Endothelial cell of umbilical vein (primary cell): ENCODE measurements around the gene GABPB1. TPM values are rescaled to one million over a fixed set of nuclear protein-coding genes. Genes with fewer than 3 reads are reported as not detected.

Experiments
- BruUV-seq: library from RNA; stranded (reverse); fragments of 400-500 nt; replicated peaks from 2 replicates; lab custom pipeline; 2021; lab: Mats Ljungman, UMichigan
- CTCF ChIA-PET: fragments of 300-600, 350-600 bp; sonication (Branson Sonifier 250); formaldehyde crosslinking; loops from one replicate; lab custom pipeline; 2021; ENCODE audit warnings: antibody characterized with exemption, inconsistent platforms; lab: Charles Lee
- POLR2A ChIA-PET: fragments of 300-600, 350-600 bp; sonication (Branson Sonifier 250); formaldehyde crosslinking; loops from one replicate; lab custom pipeline; 2021; ENCODE audit warnings: antibody characterized with exemption, inconsistent platforms; lab: Charles Lee
- DNase-seq: peaks from one replicate; pipeline ENCODE4 v3.0.0-alpha.2; 2011; ENCODE audit warnings: low read depth, low spot score
- FAIRE-seq: peaks from 2 replicates; lab custom pipeline; 2011; peaks lifted over from hg19 to GRCh38; lab: Jason Lieb, UNC
- H2AFZ ChIP-seq: 2 replicates; pipeline ENCODE4 v1.6.0; 2012; ENCODE audit warnings: low read depth, low read length, control low read depth, inconsistent platforms
- H3K27ac ChIP-seq: 2 replicates; pipeline ENCODE4 v1.5.1; 2011; ENCODE audit warnings: low read depth, mild to moderate bottlenecking, control low read depth, low read length, moderate library complexity; ENCODE audit not compliant: insufficient read depth
- H3K27me3 ChIP-seq, 2 experiments: 2 replicates each; pipeline versions ENCODE4 v1.6.0 to v1.6.1; 2011; ENCODE audit warnings: low read length in 2 of 2, mixed read lengths in 1 of 2; ENCODE audit not compliant: control insufficient read depth in 2 of 2, insufficient read depth in 2 of 2
- H3K36me3 ChIP-seq, 2 experiments: 2 replicates in 1 of 2; 3 replicates in 1 of 2; pipeline ENCODE4 v1.5.1; 2011; ENCODE audit warnings: low read length in 2 of 2, mild to moderate bottlenecking in 1 of 2, moderate library complexity in 1 of 2; ENCODE audit not compliant: control insufficient read depth in 2 of 2, insufficient read depth in 2 of 2; ENCODE audit errors: extremely low read depth in 1 of 2
- H3K4me1 ChIP-seq: 3 replicates; pipeline ENCODE4 v1.5.1; 2011; ENCODE audit warnings: mild to moderate bottlenecking, low read length; ENCODE audit not compliant: control insufficient read depth, insufficient read depth; ENCODE audit errors: extremely low read depth
- H3K4me2 ChIP-seq: 2 replicates; pipeline ENCODE4 v1.6.1; 2011; ENCODE audit warnings: low read length, control low read depth, mixed read lengths; ENCODE audit not compliant: insufficient read depth
- H3K4me3 ChIP-seq, 3 experiments: fragments of 200-600 bp in 1 of 3; sonication (generic), shearing (Covaris generic) in 1 of 3; replicated peaks in 1 of 3; 2 replicates each; pipeline ENCODE4 v1.5.1; 2011 to 2016; ENCODE audit warnings: control low read depth in 3 of 3, low read length in 3 of 3, mild to moderate bottlenecking in 2 of 3, inconsistent platforms in 1 of 3, low read depth in 1 of 3, moderate library complexity in 1 of 3; ENCODE audit not compliant: insufficient read depth in 1 of 3
- H3K79me2 ChIP-seq: 2 replicates; pipeline ENCODE4 v1.6.0; 2012; ENCODE audit warnings: low read length, inconsistent platforms; ENCODE audit not compliant: control insufficient read depth, insufficient read depth
- H3K9ac ChIP-seq: replicated peaks from 2 replicates; pipeline ENCODE3; 2011; ENCODE audit warnings: low read length, control low read depth; ENCODE audit not compliant: insufficient read depth; ENCODE audit errors: extremely low read depth
- H3K9me1 ChIP-seq: replicated peaks from 3 replicates; pipeline ENCODE4 v1.6.0; 2011; ENCODE audit warnings: mild to moderate bottlenecking, low read length; ENCODE audit not compliant: control insufficient read depth, insufficient read depth; ENCODE audit errors: extremely low read depth
- H3K9me3 ChIP-seq: replicated peaks from 2 replicates; pipeline ENCODE4 v1.5.1; 2012; ENCODE audit warnings: low read length, inconsistent platforms; ENCODE audit not compliant: control insufficient read depth, insufficient read depth
- H4K20me1 ChIP-seq: replicated peaks from 2 replicates; pipeline ENCODE3; 2011; ENCODE audit warnings: mild to moderate bottlenecking, low read length; ENCODE audit not compliant: control insufficient read depth, insufficient read depth; ENCODE audit errors: extremely low read depth
- EZH2 ChIP-seq: IDR thresholded peaks from 2 replicates; pipeline ENCODE4 v1.6.1; 2012; ENCODE audit warnings: borderline replicate concordance, low read depth, mild to moderate bottlenecking, moderate library complexity, low read length, inconsistent platforms; ENCODE audit not compliant: severe bottlenecking
- FOS ChIP-seq: IDR thresholded peaks from 2 replicates; pipeline ENCODE4 v1.6.1; 2011; ENCODE audit warnings: mild to moderate bottlenecking, low read length, moderate library complexity, borderline replicate concordance; ENCODE audit not compliant: insufficient read depth
- GATA2 ChIP-seq: IDR thresholded peaks from 2 replicates; pipeline ENCODE4 v1.7.0; 2011; ENCODE audit warnings: low read depth, mild to moderate bottlenecking, moderate library complexity, mixed read lengths, low read length; ENCODE audit not compliant: insufficient read length, insufficient read depth
- JUN ChIP-seq: IDR thresholded peaks from 2 replicates; pipeline ENCODE4 v1.6.1; 2011; ENCODE audit warnings: borderline replicate concordance, low read depth; ENCODE audit not compliant: insufficient read length, insufficient read depth
- MAX ChIP-seq: IDR thresholded peaks from 2 replicates; pipeline ENCODE4 v1.6.1; 2011; ENCODE audit not compliant: insufficient read depth, insufficient read length
- MYC ChIP-seq: IDR thresholded peaks from one replicate; pipeline ENCODE4 v1.6.1; 2011; ENCODE audit warnings: mild to moderate bottlenecking, low read depth, low read length
- POLR2A ChIP-seq: IDR thresholded peaks from 2 replicates; pipeline ENCODE4 v1.6.1; 2012; ENCODE audit warnings: low read depth, mild to moderate bottlenecking, control low read depth, low read length
- POLR2AphosphoS5 ChIP-seq: IDR thresholded peaks from 2 replicates; pipeline ENCODE4 v1.6.1; 2012; ENCODE audit warnings: low read depth, mild to moderate bottlenecking, control low read depth, low read length, moderate library complexity; ENCODE audit not compliant: insufficient read depth
- dilution Hi-C: fragments of 300-500 bp; cut with MboI; formaldehyde crosslinking; loops from one replicate; pipeline ENCODE4 v1.15.0; 2019; ENCODE audit warnings: low sequenced_read_pairs; ENCODE audit not compliant: extremely low pct_ligation_motif_present
- intact Hi-C: fragments of 100-400 bp; cut with micrococcal nuclease; formaldehyde crosslinking; loops from one replicate; pipeline ENCODE4 v1.10.0; 2022
- polyA plus RNA-seq, 4 experiments: library from polyadenylated mRNA; depleted of rRNA in 3 of 4; stranded (reverse) in 3 of 4; unstranded in 1 of 4; fragments of >200 nt; gene quantifications; 2 replicates each; pipeline versions ENCODE4 v1.2.1 to v1.2.3, GENCODE V29; 2011 to 2012; ENCODE audit warnings: missing spikeins in 1 of 4
- total RNA-seq: library from RNA; stranded (reverse); gene quantifications from 2 replicates; pipeline ENCODE4 v1.2.3, GENCODE V29; 2021
- TF ChIP-seq, protein P1 (sequence below), 2 donors: IDR thresholded peaks; 1 replicate in 1 of 2; 2 replicates in 1 of 2; pipeline ENCODE4 v1.5.1; 2011; ENCODE audit warnings: low read length in 2 of 2, mild to moderate bottlenecking in 2 of 2, moderate library complexity in 2 of 2, control low read depth in 1 of 2, inconsistent platforms in 1 of 2, low read depth in 1 of 2; ENCODE audit not compliant: insufficient read depth in 1 of 2; ENCODE audit errors: extremely low read depth in 1 of 2

The GABPB1 gene
- total and polyA plus RNA-seq, 2 donors (not counting 3 experiments of a cell fraction or from before 2014, with no cell fraction given) = 42.3 to 59.7 TPM

DNA sequence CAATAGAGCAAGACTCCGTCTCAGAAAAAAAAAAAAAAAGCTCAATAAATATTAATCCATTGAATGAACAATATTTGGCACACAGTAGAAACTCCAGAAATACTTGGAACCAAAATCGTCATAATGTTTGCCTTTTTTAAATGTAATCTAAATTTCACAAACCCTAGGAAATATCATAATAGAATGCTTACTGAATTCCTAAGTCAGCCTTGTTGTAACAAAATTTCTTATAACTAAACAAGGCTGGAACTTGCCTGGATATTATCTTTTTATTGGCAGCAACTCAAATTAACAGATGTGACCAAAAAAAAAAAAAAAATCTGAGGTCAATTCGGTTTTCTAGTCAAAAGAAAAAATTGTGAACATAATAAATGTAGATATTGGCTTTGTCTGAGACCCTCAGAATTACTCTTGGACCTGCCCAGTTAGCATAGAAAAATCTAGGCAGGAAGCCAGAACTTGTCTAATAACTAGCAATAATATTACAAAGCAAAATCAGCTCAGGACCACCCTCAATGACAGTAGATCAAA, 33.3 kb downstream of the GABPB1 start:
- FAIRE-seq (no peak), DNase-seq (no peak)
- Histone ChIP-seq H3K9ac (no peak overlapping the region), H3K4me1 (no peaks in the 10 kb centered on the region), H2AFZ (no peak overlapping the region), H3K4me2 (no peak overlapping the region), H4K20me1 (no peaks in the 10 kb centered on the region), H3K27ac (no peak overlapping the region), H3K79me2 (peaks cover 31% of the 10 kb centered on the region), H3K9me1 (no peaks in the 10 kb centered on the region), H3K4me3 (no peak overlapping the region), H3K27me3 (no peaks in the 10 kb centered on the region), H3K36me3 (no peaks in the 10 kb centered on the region), H3K9me3 (no peaks in the 10 kb centered on the region)
- no TSS peak for BruUV-seq
- dilution Hi-C loops = no loop called here
- TF ChIP-seq, protein P1, sequence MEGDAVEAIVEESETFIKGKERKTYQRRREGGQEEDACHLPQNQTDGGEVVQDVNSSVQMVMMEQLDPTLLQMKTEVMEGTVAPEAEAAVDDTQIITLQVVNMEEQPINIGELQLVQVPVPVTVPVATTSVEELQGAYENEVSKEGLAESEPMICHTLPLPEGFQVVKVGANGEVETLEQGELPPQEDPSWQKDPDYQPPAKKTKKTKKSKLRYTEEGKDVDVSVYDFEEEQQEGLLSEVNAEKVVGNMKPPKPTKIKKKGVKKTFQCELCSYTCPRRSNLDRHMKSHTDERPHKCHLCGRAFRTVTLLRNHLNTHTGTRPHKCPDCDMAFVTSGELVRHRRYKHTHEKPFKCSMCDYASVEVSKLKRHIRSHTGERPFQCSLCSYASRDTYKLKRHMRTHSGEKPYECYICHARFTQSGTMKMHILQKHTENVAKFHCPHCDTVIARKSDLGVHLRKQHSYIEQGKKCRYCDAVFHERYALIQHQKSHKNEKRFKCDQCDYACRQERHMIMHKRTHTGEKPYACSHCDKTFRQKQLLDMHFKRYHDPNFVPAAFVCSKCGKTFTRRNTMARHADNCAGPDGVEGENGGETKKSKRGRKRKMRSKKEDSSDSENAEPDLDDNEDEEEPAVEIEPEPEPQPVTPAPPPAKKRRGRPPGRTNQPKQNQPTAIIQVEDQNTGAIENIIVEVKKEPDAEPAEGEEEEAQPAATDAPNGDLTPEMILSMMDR (IDR thresholded peaks at IDR 0.05; ENCODE audit: extremely low read depth in 1 of 2, insufficient read depth in 1 of 2, low read depth in 1 of 2, low read length in 2 of 2) = no peak
- TF ChIP-seq MAX = no peak
- ChIA-PET POLR2A (no interaction called here), CTCF (no interaction called here)
- intact Hi-C loops = no loop called here

GRCh38 chr15:50320504-50320903, 34.5 kb downstream of the GABPB1 start:
- H3K9me1 ChIP-seq = no peaks in the 10 kb centered on the region
- ChIA-PET POLR2A (no interaction called here), CTCF (no interaction called here)
- H3K4me1 ChIP-seq = no peaks in the 10 kb centered on the region
- no peak overlapping the region for H3K27ac ChIP-seq
- BruUV-seq = no TSS peak
- intact Hi-C loops (no loop called here), dilution Hi-C loops (no loop called here)
- H3K9me3 ChIP-seq = no peaks in the 10 kb centered on the region
- no peaks in the 10 kb centered on the region for H3K36me3 ChIP-seq
- H4K20me1 ChIP-seq = peaks cover 1% of the 10 kb centered on the region
- H3K79me2 ChIP-seq = peaks cover 35% of the 10 kb centered on the region
- no peak for DNase-seq
- H3K4me2 ChIP-seq = no peak overlapping the region
- H2AFZ ChIP-seq = no peak overlapping the region
- TF ChIP-seq MYC (no peak), GATA2 (no peak), EZH2 (no peak), MAX (no peak), POLR2AphosphoS5 (no peak), POLR2A (no peak), FOS (no peak), JUN (no peak)
- TF ChIP-seq, protein P1 (IDR thresholded peaks at IDR 0.05; ENCODE audit: extremely low read depth in 1 of 2, insufficient read depth in 1 of 2, low read depth in 1 of 2, low read length in 2 of 2) = no peak
- H3K9ac ChIP-seq = no peak overlapping the region
- H3K4me3 ChIP-seq = no peak overlapping the region
- H3K27me3 ChIP-seq = no peaks in the 10 kb centered on the region
- no peak for FAIRE-seq
